ENCODE data around the gene RSAD2.

GRCh38 chr2:6888724-6889123 is 11.1 kb downstream of the RSAD2 start:
- TF ChIP-seq POLR2A (IDR thresholded peaks at IDR 0.05; ENCODE audit: low read depth, low read length) (no peak), POLR2AphosphoS5 (IDR thresholded peaks at IDR 0.05; ENCODE audit: low read depth, low read length) (no peak)
